ENCODE results near the gene CDH26. TPM values are rescaled to one million over a fixed set of nuclear protein-coding genes. Genes with fewer than 3 reads are reported as not detected.

Gene CDH26
- total and polyA plus RNA-seq, 9 donors: 0.12 to 0.84 (median 0.41) TPM

GRCh38 chr20:59931511-59932312, 26.5 kb upstream of the CDH26 start:
- intact Hi-C loops (cut with DNase I): loop anchor here in 1 of 4 donors (10.0 kb wide), 1 partner anchor 357 kb away; no protein-coding TSS in a partner anchor
- 85 to 86% (median 86%) methylated on average over 9 of the region's 9 CpGs for WGBS, 3 donors

GRCh38 chr20:59932616-59933295, 25.5 kb upstream of the CDH26 start:
- H3K27me3 ChIP-seq: no peaks in the 10 kb centered on the region
- H3K36me3 ChIP-seq: no peaks in the 10 kb centered on the region
- H3K4me1 ChIP-seq (ENCODE audit: insufficient read depth): peaks cover 6% of the 10 kb centered on the region
- no peak overlapping the region for H3K4me3 ChIP-seq
- peak in 2 of 5 donors; percentile 17 to 29 for DNase-seq
- no peaks in the 10 kb centered on the region for H3K9me3 ChIP-seq
- H3K27ac ChIP-seq: no peak overlapping the region
- intact Hi-C loops (cut with DNase I): loop anchor here in 1 of 4 donors (10.0 kb wide), 1 partner anchor 358 kb away; no protein-coding TSS in a partner anchor
- no peak for TF ChIP-seq EP300 (IDR thresholded peaks at IDR 0.05)
- TF ChIP-seq, protein P1, sequence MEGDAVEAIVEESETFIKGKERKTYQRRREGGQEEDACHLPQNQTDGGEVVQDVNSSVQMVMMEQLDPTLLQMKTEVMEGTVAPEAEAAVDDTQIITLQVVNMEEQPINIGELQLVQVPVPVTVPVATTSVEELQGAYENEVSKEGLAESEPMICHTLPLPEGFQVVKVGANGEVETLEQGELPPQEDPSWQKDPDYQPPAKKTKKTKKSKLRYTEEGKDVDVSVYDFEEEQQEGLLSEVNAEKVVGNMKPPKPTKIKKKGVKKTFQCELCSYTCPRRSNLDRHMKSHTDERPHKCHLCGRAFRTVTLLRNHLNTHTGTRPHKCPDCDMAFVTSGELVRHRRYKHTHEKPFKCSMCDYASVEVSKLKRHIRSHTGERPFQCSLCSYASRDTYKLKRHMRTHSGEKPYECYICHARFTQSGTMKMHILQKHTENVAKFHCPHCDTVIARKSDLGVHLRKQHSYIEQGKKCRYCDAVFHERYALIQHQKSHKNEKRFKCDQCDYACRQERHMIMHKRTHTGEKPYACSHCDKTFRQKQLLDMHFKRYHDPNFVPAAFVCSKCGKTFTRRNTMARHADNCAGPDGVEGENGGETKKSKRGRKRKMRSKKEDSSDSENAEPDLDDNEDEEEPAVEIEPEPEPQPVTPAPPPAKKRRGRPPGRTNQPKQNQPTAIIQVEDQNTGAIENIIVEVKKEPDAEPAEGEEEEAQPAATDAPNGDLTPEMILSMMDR (IDR thresholded peaks at IDR 0.05): no peak
- TF ChIP-seq POLR2A (IDR thresholded peaks at IDR 0.05): no peak
- 83 to 90% (median 83%) methylated on average over 72 of the region's 72 CpGs for WGBS, 3 donors

More at GRCh38 chr20:59931511-59932312, 26.5 kb upstream of the CDH26 start:
- H3K4me1 ChIP-seq (ENCODE audit: insufficient read depth): peaks cover 5% of the 10 kb centered on the region
- no peak overlapping the region for H3K4me3 ChIP-seq
- H3K9me3 ChIP-seq: no peaks in the 10 kb centered on the region
- H3K27me3 ChIP-seq: no peaks in the 10 kb centered on the region
- no peak for DNase-seq
- no peaks in the 10 kb centered on the region for H3K36me3 ChIP-seq
- TF ChIP-seq POLR2A (IDR thresholded peaks at IDR 0.05) (no peak), EP300 (IDR thresholded peaks at IDR 0.05) (no peak)
- TF ChIP-seq, protein P1 (IDR thresholded peaks at IDR 0.05): no peak
- H3K27ac ChIP-seq: no peak overlapping the region

DNA sequence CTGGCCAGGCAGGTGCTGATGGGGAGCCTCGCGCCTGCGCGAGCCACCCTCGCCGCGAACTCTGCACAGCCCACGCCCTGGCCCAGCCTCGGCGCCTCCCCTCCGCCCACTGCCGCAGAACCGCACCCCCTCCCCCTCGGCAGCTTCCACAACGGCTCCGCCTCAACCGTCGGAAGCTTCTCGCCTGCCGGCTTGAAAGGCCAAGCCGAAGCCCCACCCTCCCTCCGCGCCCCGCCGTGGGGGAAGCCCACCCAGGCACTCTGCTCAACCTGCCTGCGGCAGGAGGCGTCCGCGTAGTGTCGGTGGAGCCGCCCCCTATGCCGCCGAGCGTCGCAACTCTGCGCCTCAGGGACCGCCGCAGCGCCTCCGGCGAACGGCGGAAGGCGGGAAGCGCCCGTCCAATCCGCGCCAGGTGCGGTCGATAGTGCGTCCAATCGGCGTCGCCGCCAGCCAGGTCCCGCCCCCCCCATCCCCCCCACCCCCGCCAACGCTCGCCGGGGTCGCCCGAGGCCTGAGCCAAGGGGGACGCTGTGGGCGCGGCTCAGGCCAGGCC, 24.9 kb upstream of the CDH26 start, which contains the start of gene SYCP2:
Gene SYCP2, minus strand, starts transcription at position 342 of the 553 bp plus-strand sequence. CDS start 11,224 bp downstream, outside the sequence.
- Histone ChIP-seq H3K27ac (peak within 1 kb of the TSS; percentile 53 to 55), H3K36me3 (no peaks in the 10 kb centered on the region), H3K4me3 (peak within 1 kb of the TSS; percentile 57), H3K27me3 (no peaks in the 10 kb centered on the region), H3K9me3 (no peaks in the 10 kb centered on the region), H3K4me1 (ENCODE audit: insufficient read depth) (peaks cover 6% of the 10 kb centered on the region)
- peak in 4 of 5 donors; percentile 39 to 68 (median 52) for DNase-seq
- 21 to 38% (median 35%) methylated on average over 32 to 65 of the region's 65 CpGs for WGBS, 3 donors
- intact Hi-C loops (cut with DNase I): loop anchor here in 1 of 4 donors (10.0 kb wide), 1 partner anchor 359 kb away; no protein-coding TSS in a partner anchor
- TF ChIP-seq, protein P1 (IDR thresholded peaks at IDR 0.05): no peak
- TF ChIP-seq POLR2A (IDR thresholded peaks at IDR 0.05) (no peak), EP300 (IDR thresholded peaks at IDR 0.05) (no peak)

All from ovary (tissue), 9 donors.